HFF-Myc (cell line): ENCODE results near the gene VWA7.
"Not testable (repeated sequence)": the region's sequence is repeated elsewhere in the genome, so short reads cannot be mapped to it uniquely, and the experiment has no call there.

Source experiments
- DNase-seq: peaks from one replicate; pipeline ENCODE4 v3.0.0-alpha.2; 2011; ENCODE audit warnings: low read depth; ENCODE audit errors: extremely low read depth
- H3K4me3 ChIP-seq: replicated peaks from 2 replicates; pipeline ENCODE4 v1.5.1; 2011; ENCODE audit warnings: low read depth, mild to moderate bottlenecking, control low read depth, low read length
- CTCF ChIP-seq: IDR thresholded peaks from 2 replicates; pipeline ENCODE4 v1.5.1; 2012; ENCODE audit warnings: mild to moderate bottlenecking, low read depth, low read length, control low read depth; ENCODE audit errors: missing control alignments

VWA7 gene

GRCh38 chr6:31776989-31777666, at the start of gene VWA7:
VWA7 (minus strand) TSS chr6:31777328; CDS start chr6:31776779, 549 bp downstream.
- DNase-seq, result peak; percentile 44
- H3K4me3 ChIP-seq, result no peak within 1 kb of the TSS
- TF ChIP-seq CTCF, result no peak

GRCh38 chr6:31826793-31827285, 49.7 kb upstream of the VWA7 start:
- peak overlapping the region; percentile 35 for H3K4me3 ChIP-seq
- TF ChIP-seq CTCF, result no peak
- peak; percentile 58 for DNase-seq

- no peak overlapping the region for H3K4me3 ChIP-seq
- no peak for DNase-seq
- no peak for TF ChIP-seq CTCF
Measured at GRCh38 chr6:31825553-31825952, 48.4 kb upstream of the VWA7 start.

- not testable (repeated sequence) for DNase-seq
Measured at GRCh38 chr6:31823592-31824196, 46.6 kb upstream of the VWA7 start.

GRCh38 chr6:31822036-31822821, 45.1 kb upstream of the VWA7 start:
- no peak for TF ChIP-seq CTCF
- no peak for DNase-seq
- H3K4me3 ChIP-seq, result peak overlapping the region; percentile 55

More at GRCh38 chr6:31823592-31824196, 46.6 kb upstream of the VWA7 start:
- H3K4me3 ChIP-seq, result not testable (repeated sequence)

- H3K4me3 ChIP-seq, result peak overlapping the region; percentile 55
- no peak for TF ChIP-seq CTCF
- no peak for DNase-seq
Measured at GRCh38 chr6:31821301-31822035, 44.3 kb upstream of the VWA7 start.

GRCh38 chr6:31820399-31820798, 43.3 kb upstream of the VWA7 start:
- not testable (repeated sequence) for H3K4me3 ChIP-seq

More at GRCh38 chr6:31820399-31820798, 43.3 kb upstream of the VWA7 start:
- DNase-seq, result not testable (repeated sequence)
